ENCODE results near the gene HERPUD1. TPM values are rescaled to one million over a fixed set of nuclear protein-coding genes. Genes with fewer than 3 reads are reported as not detected.

The HERPUD1 gene
- polyA plus RNA-seq, 1 of the 3 experiments (the other 2 are of a cell fraction), result 46.3 TPM

DNA sequence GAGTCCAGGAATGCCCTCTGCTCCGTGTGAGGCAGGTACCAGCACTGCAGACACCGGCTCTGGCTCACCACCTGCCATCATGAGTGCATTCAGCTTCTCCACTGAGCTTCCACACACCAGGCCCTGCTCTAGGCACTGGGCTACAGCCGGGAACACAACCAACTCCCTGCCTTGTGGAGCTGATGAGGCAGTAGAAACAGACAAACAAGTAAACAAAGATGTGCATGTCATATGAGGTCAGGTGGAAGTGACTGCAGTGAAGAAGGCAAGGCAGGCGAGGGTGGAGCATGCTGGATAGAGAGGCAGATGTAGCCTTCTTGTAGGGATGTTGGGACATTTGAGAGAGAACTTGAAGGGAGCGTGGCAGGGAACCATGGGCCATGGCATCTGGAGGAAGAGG is 62.4 kb downstream of the HERPUD1 start:
- H3F3A ChIP-seq (replicated peaks; ENCODE audit: insufficient read depth), result peaks cover 4% of the 10 kb centered on the region
- H3K9me2 ChIP-seq, result no peaks in the 10 kb centered on the region
- H2AFZ ChIP-seq (ENCODE audit: low read depth), result no peak overlapping the region
- no peak overlapping the region for H3K27ac ChIP-seq (ENCODE audit: low read depth in 2 of 2, low read length in 1 of 2)
- no peaks in the 10 kb centered on the region for H3K9me3 ChIP-seq
- no peaks in the 10 kb centered on the region for H3K27me3 ChIP-seq (ENCODE audit: insufficient read depth)
- H3K4me3 ChIP-seq (ENCODE audit: low read depth in 2 of 2, low read length in 1 of 2), result no peak overlapping the region
- POLR2A ChIA-PET, result no interaction called here
- H3K36me3 ChIP-seq (replicated peaks in 1 of 2; ENCODE audit: control insufficient read depth in 1 of 2, insufficient read depth in 2 of 2, low read length in 1 of 2), result no peaks in the 10 kb centered on the region
- H3K79me2 ChIP-seq (ENCODE audit: insufficient read depth), result no peaks in the 10 kb centered on the region
- no peak for TF ChIP-seq EP300 (IDR thresholded peaks at IDR 0.05; ENCODE audit: borderline replicate concordance in 1 of 2, low read depth in 1 of 2, low read length in 1 of 2)
- TF ChIP-seq RFX5 (IDR thresholded peaks at IDR 0.05; ENCODE audit: low read length), result no peak
- TF ChIP-seq JUND (IDR thresholded peaks at IDR 0.05), result no peak
- no peak for TF ChIP-seq TAF1 (IDR thresholded peaks at IDR 0.05; ENCODE audit: borderline replicate concordance, low read depth, low read length)
- TF ChIP-seq EZH2phosphoT487 (IDR thresholded peaks at IDR 0.05; ENCODE audit: borderline replicate concordance, low read depth), result no peak
- TF ChIP-seq, protein P1, sequence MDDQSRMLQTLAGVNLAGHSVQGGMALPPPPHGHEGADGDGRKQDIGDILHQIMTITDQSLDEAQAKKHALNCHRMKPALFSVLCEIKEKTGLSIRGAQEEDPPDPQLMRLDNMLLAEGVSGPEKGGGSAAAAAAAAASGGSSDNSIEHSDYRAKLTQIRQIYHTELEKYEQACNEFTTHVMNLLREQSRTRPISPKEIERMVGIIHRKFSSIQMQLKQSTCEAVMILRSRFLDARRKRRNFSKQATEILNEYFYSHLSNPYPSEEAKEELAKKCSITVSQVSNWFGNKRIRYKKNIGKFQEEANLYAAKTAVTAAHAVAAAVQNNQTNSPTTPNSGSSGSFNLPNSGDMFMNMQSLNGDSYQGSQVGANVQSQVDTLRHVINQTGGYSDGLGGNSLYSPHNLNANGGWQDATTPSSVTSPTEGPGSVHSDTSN (IDR thresholded peaks at IDR 0.05), result no peak
- TF ChIP-seq GABPA (IDR thresholded peaks at IDR 0.05; ENCODE audit: low read depth), result no peak
- no peak for TF ChIP-seq NRF1 (IDR thresholded peaks at IDR 0.05; ENCODE audit: low read depth, low read length)
- TF ChIP-seq, protein P2, sequence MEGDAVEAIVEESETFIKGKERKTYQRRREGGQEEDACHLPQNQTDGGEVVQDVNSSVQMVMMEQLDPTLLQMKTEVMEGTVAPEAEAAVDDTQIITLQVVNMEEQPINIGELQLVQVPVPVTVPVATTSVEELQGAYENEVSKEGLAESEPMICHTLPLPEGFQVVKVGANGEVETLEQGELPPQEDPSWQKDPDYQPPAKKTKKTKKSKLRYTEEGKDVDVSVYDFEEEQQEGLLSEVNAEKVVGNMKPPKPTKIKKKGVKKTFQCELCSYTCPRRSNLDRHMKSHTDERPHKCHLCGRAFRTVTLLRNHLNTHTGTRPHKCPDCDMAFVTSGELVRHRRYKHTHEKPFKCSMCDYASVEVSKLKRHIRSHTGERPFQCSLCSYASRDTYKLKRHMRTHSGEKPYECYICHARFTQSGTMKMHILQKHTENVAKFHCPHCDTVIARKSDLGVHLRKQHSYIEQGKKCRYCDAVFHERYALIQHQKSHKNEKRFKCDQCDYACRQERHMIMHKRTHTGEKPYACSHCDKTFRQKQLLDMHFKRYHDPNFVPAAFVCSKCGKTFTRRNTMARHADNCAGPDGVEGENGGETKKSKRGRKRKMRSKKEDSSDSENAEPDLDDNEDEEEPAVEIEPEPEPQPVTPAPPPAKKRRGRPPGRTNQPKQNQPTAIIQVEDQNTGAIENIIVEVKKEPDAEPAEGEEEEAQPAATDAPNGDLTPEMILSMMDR (IDR thresholded peaks at IDR 0.05), result no peak
- no peak for TF ChIP-seq FOXJ3 (CRISPR knock-in tag; IDR thresholded peaks at IDR 0.05)
- TF ChIP-seq MEF2A (IDR thresholded peaks at IDR 0.05; ENCODE audit: borderline replicate concordance, low read depth), result no peak
- TF ChIP-seq TCF12 (IDR thresholded peaks at IDR 0.05), result no peak
- no peak for TF ChIP-seq FOXM1 (IDR thresholded peaks at IDR 0.05; ENCODE audit: low read depth)
- TF ChIP-seq ELF1 (IDR thresholded peaks at IDR 0.05), result no peak
- no peak for DNase-seq
- WGBS (ENCODE audit: low lambda C conversion rate), result 74% methylated on average over 4 of the region's 5 CpGs
- H3K9ac ChIP-seq, result no peak overlapping the region
- H4K20me1 ChIP-seq (ENCODE audit: insufficient read depth), result no peaks in the 10 kb centered on the region
- H3K4me2 ChIP-seq, result no peak overlapping the region
- peaks cover 9% of the 10 kb centered on the region in 2 experiments; a peak in 2 of 4 replicates for H3K4me1 ChIP-seq (ENCODE audit: control insufficient read depth in 1 of 2, insufficient read depth in 2 of 2, low read depth in 1 of 2, low read length in 1 of 2)
- CTCF ChIA-PET, result interaction anchor here (1.3 to 1.7 kb wide), 2 partner anchors 29 to 31 kb away, joined by 4 to 5 read pairs; no protein-coding TSS in a partner anchor

Other genes starting within 250 kb of the HERPUD1 start
- 202 and 213 TPM in 2 replicates for gene MT1X, start 249.7 kb upstream of the HERPUD1 start, polyA plus RNA-seq (2012; rRNA removed)
- gene NUP93, start 202.0 kb upstream of the HERPUD1 start, polyA plus RNA-seq (2012; rRNA removed), result 41.5 and 43.1 TPM in 2 replicates
- gene SLC12A3, start 66.9 kb upstream of the HERPUD1 start, polyA plus RNA-seq (2012; rRNA removed), result not detected in 2 replicates
- not detected in 2 replicates for gene CETP, start 29.8 kb downstream of the HERPUD1 start, polyA plus RNA-seq (2012; rRNA removed)
- gene NLRC5, start 57.4 kb downstream of the HERPUD1 start, polyA plus RNA-seq (2012; rRNA removed), result 6.5 and 7.8 TPM in 2 replicates
- gene CPNE2, start 160.4 kb downstream of the HERPUD1 start, polyA plus RNA-seq (2012; rRNA removed), result 63.8 and 73.0 TPM in 2 replicates

Data from SK-N-SH (cell line).